H1 (cell line): ENCODE results near the gene BBS9. TPM values are rescaled to one million over a fixed set of nuclear protein-coding genes. Genes with fewer than 3 reads are reported as not detected.

Source experiments
- CTCF ChIA-PET: fragments of 300-600 bp; sonication (Branson Sonifier 250); formaldehyde crosslinking; loops from one replicate; lab custom pipeline; 2021; ENCODE audit not compliant: partially characterized antibody; lab: Charles Lee
- POLR2A ChIA-PET: fragments of 300-600 bp; sonication (Branson Sonifier 250); formaldehyde crosslinking; loops from one replicate; lab custom pipeline; 2021; ENCODE audit warnings: inconsistent platforms; ENCODE audit not compliant: partially characterized antibody; lab: Charles Lee
- DNase-seq, 2 experiments: peaks; one replicate each; pipeline versions ENCODE4 v3.0.0 to v3.0.0-alpha.2; 2010 to 2022; ENCODE audit warnings: low spot score in 2 of 2, low read depth in 1 of 2, mixed read lengths in 1 of 2
- FAIRE-seq: peaks from 2 replicates; lab custom pipeline; 2011; peaks lifted over from hg19 to GRCh38; lab: Jason Lieb, UNC
- H2AFZ ChIP-seq: 2 replicates; pipeline ENCODE4 v1.8.1; 2012; ENCODE audit warnings: low read length, inconsistent platforms
- H2AK5ac ChIP-seq: 2 replicates; pipeline ENCODE4 v1.6.1; 2013; ENCODE audit warnings: low read depth, low read length
- H2BK120ac ChIP-seq: replicated peaks from 2 replicates; pipeline ENCODE3; 2013; ENCODE audit warnings: low read depth, low read length, inconsistent platforms
- H2BK12ac ChIP-seq: 2 replicates; pipeline ENCODE4 v1.6.1; 2013; ENCODE audit warnings: low read depth, low read length
- H2BK15ac ChIP-seq: 2 replicates; pipeline ENCODE4 v1.6.1; 2013; ENCODE audit warnings: low read length
- H2BK20ac ChIP-seq: 2 replicates; pipeline ENCODE4 v1.6.1; 2013; ENCODE audit warnings: low read length
- H2BK5ac ChIP-seq: 2 replicates; pipeline ENCODE4 v1.6.1; 2013; ENCODE audit warnings: low read depth, low read length
- H3K14ac ChIP-seq: 2 replicates; pipeline ENCODE4 v1.6.1; 2013; ENCODE audit warnings: inconsistent platforms; ENCODE audit not compliant: insufficient read length
- H3K18ac ChIP-seq: 2 replicates; pipeline ENCODE4 v1.6.1; 2013; ENCODE audit warnings: low read length; ENCODE audit errors: extremely low read depth
- H3K23ac ChIP-seq: 2 replicates; pipeline ENCODE4 v1.6.1; 2013; ENCODE audit warnings: inconsistent platforms; ENCODE audit not compliant: insufficient read length
- H3K23me2 ChIP-seq: 2 replicates; pipeline ENCODE4 v1.6.1; 2013; ENCODE audit warnings: low read depth, low read length
- H3K27ac ChIP-seq: 2 replicates; pipeline ENCODE4 v1.6.1; 2011; ENCODE audit warnings: low read depth, low read length, inconsistent platforms
- H3K27me3 ChIP-seq, 4 experiments: replicated peaks in 1 of 4; 1 replicate in 1 of 4; 2 replicates in 3 of 4; pipeline versions ENCODE4 v1.6.1 to v1.8.1; 2011 to 2013; ENCODE audit warnings: low read length in 3 of 4, mild to moderate bottlenecking in 3 of 4, inconsistent platforms in 2 of 4, mixed read lengths in 2 of 4, moderate library complexity in 1 of 4; ENCODE audit not compliant: control insufficient read depth in 3 of 4, insufficient read depth in 3 of 4; ENCODE audit errors: extremely low read depth in 1 of 4
- H3K36me3 ChIP-seq, 4 experiments: 2 replicates each; pipeline versions ENCODE4 v1.6.1 to v1.8.1; 2011 to 2013; ENCODE audit warnings: mild to moderate bottlenecking in 4 of 4, low read length in 3 of 4, moderate library complexity in 2 of 4, control low read depth in 1 of 4, inconsistent platforms in 1 of 4; ENCODE audit not compliant: insufficient read depth in 4 of 4, control insufficient read depth in 2 of 4
- H3K4ac ChIP-seq: replicated peaks from 2 replicates; pipeline ENCODE3; 2013; ENCODE audit warnings: low read length, low read depth, mixed read lengths, inconsistent platforms; ENCODE audit not compliant: insufficient read length
- H3K4me1 ChIP-seq, 4 experiments: replicated peaks in 1 of 4; 1 replicate in 1 of 4; 2 replicates in 3 of 4; pipeline versions ENCODE4 v1.6.1 to v1.8.1; 2011 to 2013; ENCODE audit warnings: low read length in 3 of 4, inconsistent platforms in 2 of 4, mixed read lengths in 1 of 4; ENCODE audit not compliant: insufficient read depth in 4 of 4, control insufficient read depth in 3 of 4
- H3K4me2 ChIP-seq, 2 experiments: 2 replicates each; pipeline versions ENCODE4 v1.6.1 to v1.8.1; 2011 to 2013; ENCODE audit warnings: low read depth in 2 of 2, low read length in 2 of 2, control low read depth in 1 of 2, inconsistent platforms in 1 of 2, mild to moderate bottlenecking in 1 of 2; ENCODE audit not compliant: insufficient read depth in 1 of 2
- H3K4me3 ChIP-seq, 4 experiments: fragments of 200-600, 300-600 bp in 1 of 4; sonication (generic), shearing (Covaris generic), sonication (Bioruptor Twin) in 1 of 4; 2 replicates each; pipeline versions ENCODE4 v1.5.1 to v1.8.1; 2011 to 2016; ENCODE audit warnings: low read length in 4 of 4, low read depth in 3 of 4, control low read depth in 2 of 4, inconsistent platforms in 2 of 4, mild to moderate bottlenecking in 2 of 4, mixed read lengths in 1 of 4, moderate library complexity in 1 of 4; ENCODE audit not compliant: insufficient read depth in 2 of 4; ENCODE audit errors: extremely low read depth in 1 of 4
- H3K56ac ChIP-seq: replicated peaks from 2 replicates; pipeline ENCODE3; 2013; ENCODE audit warnings: low read depth, mild to moderate bottlenecking, mixed read lengths, low read length, inconsistent platforms; ENCODE audit not compliant: insufficient read length
- H3K79me1 ChIP-seq: 2 replicates; pipeline ENCODE4 v1.6.1; 2013; ENCODE audit warnings: low read depth, low read length, control low read depth
- H3K79me2 ChIP-seq, 2 experiments: 2 replicates each; pipeline versions ENCODE4 v1.6.1 to v1.8.1; 2012 to 2013; ENCODE audit warnings: low read length in 2 of 2, mild to moderate bottlenecking in 2 of 2, inconsistent platforms in 1 of 2; ENCODE audit not compliant: insufficient read depth in 2 of 2, control insufficient read depth in 1 of 2
- H3K9ac ChIP-seq, 4 experiments: replicated peaks in 1 of 4; 1 replicate in 1 of 4; 2 replicates in 3 of 4; pipeline versions ENCODE4 v1.6.1 to v1.8.1; 2011 to 2013; ENCODE audit warnings: low read depth in 3 of 4, low read length in 3 of 4, control low read depth in 2 of 4, mild to moderate bottlenecking in 2 of 4, moderate library complexity in 2 of 4, inconsistent platforms in 1 of 4; ENCODE audit errors: extremely low read depth in 1 of 4
- H3K9me3 ChIP-seq, 2 experiments: 2 replicates each; pipeline versions ENCODE4 v1.6.1 to v1.8.1; 2012 to 2013; ENCODE audit warnings: mild to moderate bottlenecking in 2 of 2, moderate library complexity in 2 of 2, control low read depth in 1 of 2, inconsistent platforms in 1 of 2, low read depth in 1 of 2, low read length in 1 of 2, mixed read lengths in 1 of 2; ENCODE audit not compliant: insufficient read depth in 2 of 2
- H4K20me1 ChIP-seq, 2 experiments: replicated peaks in 1 of 2; 2 replicates each; pipeline versions ENCODE3 to v1.8.1; 2011 to 2013; ENCODE audit warnings: inconsistent platforms in 2 of 2, low read length in 2 of 2, mild to moderate bottlenecking in 1 of 2; ENCODE audit not compliant: insufficient read depth in 2 of 2, control insufficient read depth in 1 of 2
- H4K5ac ChIP-seq: 2 replicates; pipeline ENCODE4 v1.6.1; 2013; ENCODE audit warnings: low read length, low read depth, mixed read lengths, inconsistent platforms; ENCODE audit not compliant: insufficient read length
- H4K8ac ChIP-seq: 2 replicates; pipeline ENCODE4 v1.8.0; 2013; ENCODE audit warnings: mild to moderate bottlenecking, moderate library complexity, low read length, inconsistent platforms; ENCODE audit not compliant: insufficient read depth; ENCODE audit errors: extremely low read depth
- H4K91ac ChIP-seq: replicated peaks from 2 replicates; pipeline ENCODE3; 2013; ENCODE audit warnings: low read length, mixed read lengths, inconsistent platforms; ENCODE audit not compliant: insufficient read length
- CTCF ChIP-seq, 3 experiments: IDR thresholded peaks; 1 replicate in 2 of 3; 2 replicates in 1 of 3; pipeline versions ENCODE4 v1.5.1 to v1.6.1; 2011; ENCODE audit warnings: low read length in 3 of 3, mild to moderate bottlenecking in 3 of 3, inconsistent platforms in 2 of 3, low read depth in 1 of 3, moderate library complexity in 1 of 3; ENCODE audit not compliant: insufficient read depth in 1 of 3; ENCODE audit errors: control extremely low read depth in 1 of 3
- JUND ChIP-seq: IDR thresholded peaks from 2 replicates; pipeline ENCODE4 v1.6.1; 2011; ENCODE audit warnings: mild to moderate bottlenecking, improper control_type of control experiment, low read length
- POLR2AphosphoS5 ChIP-seq: IDR thresholded peaks from 2 replicates; pipeline ENCODE4 v1.6.1; 2011; ENCODE audit warnings: low read depth, low read length
- YY1 ChIP-seq: IDR thresholded peaks from 2 replicates; pipeline ENCODE4 v1.6.1; 2011; ENCODE audit warnings: low read depth, mild to moderate bottlenecking, low read length
- ZNF274 ChIP-seq: IDR thresholded peaks from 2 replicates; pipeline ENCODE4 v1.7.0; 2012; ENCODE audit warnings: low read length, borderline replicate concordance; ENCODE audit errors: extremely low read depth
- WGBS, 2 experiments: shearing (Covaris generic) in 1 of 2; methylation state at CpG; one replicate each; pipeline versions ENCODE4 v1.1.6 to v1.1.7; 2013 to 2015; ENCODE audit warnings: low lambda C conversion rate in 2 of 2, mixed read lengths in 2 of 2, inconsistent platforms in 1 of 2, low coverage in 1 of 2, missing lambda C conversion rate in 1 of 2; ENCODE audit not compliant: insufficient replicate concordance in 2 of 2, insufficient coverage in 1 of 2, insufficient read length in 1 of 2; ENCODE audit errors: extremely low coverage in 1 of 2, missing lambda C conversion rate in 1 of 2; 5-methylcytosine and 5-hydroxymethylcytosine counted together
- polyA plus RNA-seq, 7 experiments: library from polyadenylated mRNA; depleted of rRNA in 3 of 7; stranded (reverse) in 5 of 7; unstranded in 2 of 7; fragments of >200 nt in 5 of 7; fragments of 200-250 nt in 2 of 7; gene quantifications; 1 replicate in 5 of 7; 2 replicates in 1 of 7; 4 replicates in 1 of 7; pipeline versions ENCODE4 v1.2.1 to v1.2.3, GENCODE V29; 2011 to 2013; ENCODE audit warnings: missing spikeins in 2 of 7, mixed read lengths in 2 of 7
- total RNA-seq: library from RNA; stranded (reverse); fragmentation: NEBNext Ultra II Directional; extraction: Animal tissue kit (Norgen Biotek cat#: 25700); gene quantifications from 2 replicates; pipeline ENCODE4 v1.2.1, GENCODE V29; 2021

BBS9 gene
- total and polyA plus RNA-seq, 2 of the 8 experiments (the other 6 are each of a cell fraction or from before 2014, with no cell fraction given), result 22.3 to 37.0 TPM

- no peak overlapping the region for H3K4me2 ChIP-seq
- no peak overlapping the region for H2BK5ac ChIP-seq
- H3K9me3 ChIP-seq, result peaks cover 8 to 9% of the 10 kb centered on the region in 2 experiments
- no peak overlapping the region for H2AK5ac ChIP-seq
- no peak overlapping the region for H3K14ac ChIP-seq
- CTCF ChIA-PET, result interaction anchor here (1.1 kb wide), 1 partner anchor 113 kb away, joined by 4 read pairs; no protein-coding TSS in a partner anchor
- DNase-seq (no peak), FAIRE-seq (no peak)
- H3K79me1 ChIP-seq, result no peaks in the 10 kb centered on the region
- no peak overlapping the region for H2BK15ac ChIP-seq
- no peak overlapping the region for H3K27ac ChIP-seq
- no peak overlapping the region for H4K5ac ChIP-seq
- H3K23ac ChIP-seq, result no peak overlapping the region
- H3K9ac ChIP-seq, result no peak overlapping the region
- TF ChIP-seq YY1 (no peak), POLR2AphosphoS5 (no peak), JUND (no peak), CTCF (IDR thresholded peaks at IDR 0.05; ENCODE audit: control extremely low read depth in 1 of 3, insufficient read depth in 1 of 3, low read depth in 1 of 3, low read length in 3 of 3) (no peak), ZNF274 (no peak)
- H3K4ac ChIP-seq, result no peak overlapping the region
- no peak overlapping the region for H3K18ac ChIP-seq
- no peaks in the 10 kb centered on the region for H4K20me1 ChIP-seq
- H3K79me2 ChIP-seq, result no peaks in the 10 kb centered on the region
- no peak overlapping the region for H4K91ac ChIP-seq
- no peak overlapping the region for H2BK20ac ChIP-seq
- H2BK12ac ChIP-seq, result no peak overlapping the region
- H3K23me2 ChIP-seq, result no peaks in the 10 kb centered on the region
- 94% methylated on average over 1 of the region's 4 CpGs; no CpG with 5 or more reads in 1 of the 2 experiments for WGBS, 2 experiments
- H3K4me1 ChIP-seq, result peaks cover 0 to 8% (median 2%) of the 10 kb centered on the region in 4 experiments; a peak in 2 of 7 replicates
- no peak overlapping the region for H2BK120ac ChIP-seq
- H3K56ac ChIP-seq, result no peak overlapping the region
- no peak overlapping the region for H2AFZ ChIP-seq
- H3K36me3 ChIP-seq, result peaks cover 0 to 14% (median 6%) of the 10 kb centered on the region in 4 experiments; a peak in 3 of 8 replicates
- H4K8ac ChIP-seq, result no peak overlapping the region
- POLR2A ChIA-PET, result no interaction called here
- no peaks in the 10 kb centered on the region for H3K27me3 ChIP-seq
- no peak overlapping the region for H3K4me3 ChIP-seq
Measured at GRCh38 chr7:33536398-33537103, 407.2 kb downstream of the BBS9 start.
